AG09319 (cell line): ENCODE data around the gene DCTN3.

Experiments
- DNase-seq: peaks from one replicate; pipeline ENCODE4 v3.0.0-alpha.2; 2010; ENCODE audit warnings: low read depth; ENCODE audit errors: extremely low read depth
- CTCF ChIP-seq: IDR thresholded peaks from 2 replicates; pipeline ENCODE4 v1.5.1; 2011; ENCODE audit warnings: low read depth, mild to moderate bottlenecking, inconsistent platforms, low read length, moderate library complexity

DCTN3 gene

GRCh38 chr9:34651876-34652601, 31.7 kb upstream of the DCTN3 start, which contains the start of gene IL11RA:
Gene IL11RA (plus strand): TSS chr9:34652185. CDS start chr9:34655218, 3,033 bp downstream.
- no peak for TF ChIP-seq CTCF
- DNase-seq: peak; percentile 73

GRCh38 chr9:34651321-34651720, 31.0 kb upstream of the DCTN3 start:
- no peak for DNase-seq
- no peak for TF ChIP-seq CTCF

GRCh38 chr9:34650816-34651215, 30.5 kb upstream of the DCTN3 start:
- no peak for DNase-seq
- no peak for TF ChIP-seq CTCF

GRCh38 chr9:34648673-34649072, 28.4 kb upstream of the DCTN3 start:
- TF ChIP-seq CTCF: no peak
- DNase-seq: no peak

GRCh38 chr9:34647651-34648050, 27.4 kb upstream of the DCTN3 start:
- no peak for TF ChIP-seq CTCF
- DNase-seq: no peak

GRCh38 chr9:34647084-34647403, 26.7 kb upstream of the DCTN3 start:
- DNase-seq: no peak

More at GRCh38 chr9:34647084-34647403, 26.7 kb upstream of the DCTN3 start:
- no peak for TF ChIP-seq CTCF
